ENCODE results near the gene KAZN. TPM values are rescaled to one million over a fixed set of nuclear protein-coding genes. Genes with fewer than 3 reads are reported as not detected.

KAZN gene
- polyA plus RNA-seq, 4 donors = 3.0 to 39.5 (median 4.4) TPM

GRCh38 chr1:14648391-14648790 lies 49.9 kb downstream of the KAZN start:
- no peaks in the 10 kb centered on the region for H3K27me3 ChIP-seq (ENCODE audit: control insufficient read depth in 3 of 3, insufficient read depth in 3 of 3, low read length in 3 of 3)
- FAIRE-seq (no peak), DNase-seq (no peak)
- no peak overlapping the region for H3K27ac ChIP-seq (ENCODE audit: low read depth in 1 of 3, low read length in 2 of 3)
- H3K4me1 ChIP-seq (ENCODE audit: control insufficient read depth in 3 of 3, insufficient read depth in 2 of 3, low read depth in 1 of 3, low read length in 2 of 3) = no peaks in the 10 kb centered on the region
- no peaks in the 10 kb centered on the region for H3K36me3 ChIP-seq (ENCODE audit: control insufficient read depth in 3 of 3, insufficient read depth in 2 of 3, low read depth in 1 of 3, low read length in 3 of 3)
- H3K4me3 ChIP-seq (ENCODE audit: low read depth in 1 of 3, low read length in 3 of 3) = no peak overlapping the region
- WGBS, 3 donors = 60 to 64% (median 62%) methylated on average over 3 of the region's 3 CpGs
- H3K9me3 ChIP-seq (ENCODE audit: control insufficient read depth in 2 of 2, insufficient read depth in 1 of 2, low read depth in 1 of 2, low read length in 1 of 2) = no peaks in the 10 kb centered on the region

GRCh38 chr1:14648896-14649855 lies 50.7 kb downstream of the KAZN start:
- Histone ChIP-seq H3K27ac (ENCODE audit: low read depth in 1 of 3, low read length in 2 of 3) (no peak overlapping the region), H3K9me3 (ENCODE audit: control insufficient read depth in 2 of 2, insufficient read depth in 1 of 2, low read depth in 1 of 2, low read length in 1 of 2) (no peaks in the 10 kb centered on the region), H3K36me3 (ENCODE audit: control insufficient read depth in 3 of 3, insufficient read depth in 2 of 3, low read depth in 1 of 3, low read length in 3 of 3) (no peaks in the 10 kb centered on the region), H3K4me1 (ENCODE audit: control insufficient read depth in 3 of 3, insufficient read depth in 2 of 3, low read depth in 1 of 3, low read length in 2 of 3) (no peaks in the 10 kb centered on the region), H3K27me3 (ENCODE audit: control insufficient read depth in 3 of 3, insufficient read depth in 3 of 3, low read length in 3 of 3) (no peaks in the 10 kb centered on the region), H3K4me3 (ENCODE audit: low read depth in 1 of 3, low read length in 3 of 3) (no peak overlapping the region)
- 75 to 89% (median 81%) methylated on average over 9 of the region's 9 CpGs for WGBS, 3 donors
- no peak for DNase-seq
- FAIRE-seq = no peak

- Histone ChIP-seq H3K27ac (ENCODE audit: low read depth in 1 of 3, low read length in 2 of 3) (no peak overlapping the region), H3K4me1 (ENCODE audit: control insufficient read depth in 3 of 3, insufficient read depth in 2 of 3, low read depth in 1 of 3, low read length in 2 of 3) (no peaks in the 10 kb centered on the region), H3K27me3 (ENCODE audit: control insufficient read depth in 3 of 3, insufficient read depth in 3 of 3, low read length in 3 of 3) (no peaks in the 10 kb centered on the region), H3K36me3 (ENCODE audit: control insufficient read depth in 3 of 3, insufficient read depth in 2 of 3, low read depth in 1 of 3, low read length in 3 of 3) (no peaks in the 10 kb centered on the region), H3K9me3 (ENCODE audit: control insufficient read depth in 2 of 2, insufficient read depth in 1 of 2, low read depth in 1 of 2, low read length in 1 of 2) (no peaks in the 10 kb centered on the region), H3K4me3 (ENCODE audit: low read depth in 1 of 3, low read length in 3 of 3) (no peak overlapping the region)
- WGBS, 3 donors = 90 to 98% (median 94%) methylated on average over 1 of the region's 1 CpG
- FAIRE-seq (no peak), DNase-seq (no peak)
These were observed 51.5 kb downstream of the KAZN start for GRCh38 chr1:14649976-14650375.

GRCh38 chr1:14650951-14651350 lies 52.5 kb downstream of the KAZN start:
- no peak for FAIRE-seq
- H3K36me3 ChIP-seq (ENCODE audit: control insufficient read depth in 3 of 3, insufficient read depth in 2 of 3, low read depth in 1 of 3, low read length in 3 of 3) = no peaks in the 10 kb centered on the region
- H3K27ac ChIP-seq (ENCODE audit: low read depth in 1 of 3, low read length in 2 of 3) = no peak overlapping the region
- no peaks in the 10 kb centered on the region for H3K9me3 ChIP-seq (ENCODE audit: control insufficient read depth in 2 of 2, insufficient read depth in 1 of 2, low read depth in 1 of 2, low read length in 1 of 2)
- 62 to 69% (median 67%) methylated on average over 3 of the region's 3 CpGs for WGBS, 3 donors
- no peak overlapping the region for H3K4me3 ChIP-seq (ENCODE audit: low read depth in 1 of 3, low read length in 3 of 3)
- no peaks in the 10 kb centered on the region for H3K27me3 ChIP-seq (ENCODE audit: control insufficient read depth in 3 of 3, insufficient read depth in 3 of 3, low read length in 3 of 3)
- no peak for DNase-seq
- no peaks in the 10 kb centered on the region for H3K4me1 ChIP-seq (ENCODE audit: control insufficient read depth in 3 of 3, insufficient read depth in 2 of 3, low read depth in 1 of 3, low read length in 2 of 3)

- Histone ChIP-seq H3K4me3 (ENCODE audit: low read depth in 1 of 3, low read length in 3 of 3) (no peak overlapping the region), H3K4me1 (ENCODE audit: control insufficient read depth in 3 of 3, insufficient read depth in 2 of 3, low read depth in 1 of 3, low read length in 2 of 3) (no peaks in the 10 kb centered on the region), H3K27ac (ENCODE audit: low read depth in 1 of 3, low read length in 2 of 3) (no peak overlapping the region), H3K36me3 (ENCODE audit: control insufficient read depth in 3 of 3, insufficient read depth in 2 of 3, low read depth in 1 of 3, low read length in 3 of 3) (no peaks in the 10 kb centered on the region), H3K27me3 (ENCODE audit: control insufficient read depth in 3 of 3, insufficient read depth in 3 of 3, low read length in 3 of 3) (no peaks in the 10 kb centered on the region), H3K9me3 (ENCODE audit: control insufficient read depth in 2 of 2, insufficient read depth in 1 of 2, low read depth in 1 of 2, low read length in 1 of 2) (no peaks in the 10 kb centered on the region)
- DNase-seq (no peak), FAIRE-seq (no peak)
- WGBS, 3 donors = 86 to 94% (median 92%) methylated on average over 3 of the region's 3 CpGs
These were observed 54.4 kb downstream of the KAZN start for GRCh38 chr1:14652840-14653239.

- Histone ChIP-seq H3K27me3 (ENCODE audit: control insufficient read depth in 3 of 3, insufficient read depth in 3 of 3, low read length in 3 of 3) (no peaks in the 10 kb centered on the region), H3K4me1 (ENCODE audit: control insufficient read depth in 3 of 3, insufficient read depth in 2 of 3, low read depth in 1 of 3, low read length in 2 of 3) (no peaks in the 10 kb centered on the region), H3K9me3 (ENCODE audit: control insufficient read depth in 2 of 2, insufficient read depth in 1 of 2, low read depth in 1 of 2, low read length in 1 of 2) (no peaks in the 10 kb centered on the region), H3K36me3 (ENCODE audit: control insufficient read depth in 3 of 3, insufficient read depth in 2 of 3, low read depth in 1 of 3, low read length in 3 of 3) (no peaks in the 10 kb centered on the region), H3K4me3 (ENCODE audit: low read depth in 1 of 3, low read length in 3 of 3) (no peak overlapping the region), H3K27ac (ENCODE audit: low read depth in 1 of 3, low read length in 2 of 3) (no peak overlapping the region)
- no peak for DNase-seq
- WGBS, 3 donors = 81 to 85% (median 81%) methylated on average over 8 of the region's 8 CpGs
- no peak for FAIRE-seq
These were observed 55.0 kb downstream of the KAZN start for GRCh38 chr1:14653461-14653960.

- no peak for FAIRE-seq
- Histone ChIP-seq H3K4me3 (ENCODE audit: low read depth in 1 of 3, low read length in 3 of 3) (no peak overlapping the region), H3K36me3 (ENCODE audit: control insufficient read depth in 3 of 3, insufficient read depth in 2 of 3, low read depth in 1 of 3, low read length in 3 of 3) (no peaks in the 10 kb centered on the region), H3K4me1 (ENCODE audit: control insufficient read depth in 3 of 3, insufficient read depth in 2 of 3, low read depth in 1 of 3, low read length in 2 of 3) (no peaks in the 10 kb centered on the region), H3K9me3 (ENCODE audit: control insufficient read depth in 2 of 2, insufficient read depth in 1 of 2, low read depth in 1 of 2, low read length in 1 of 2) (no peaks in the 10 kb centered on the region), H3K27me3 (ENCODE audit: control insufficient read depth in 3 of 3, insufficient read depth in 3 of 3, low read length in 3 of 3) (no peaks in the 10 kb centered on the region), H3K27ac (ENCODE audit: low read depth in 1 of 3, low read length in 2 of 3) (no peak overlapping the region)
- no peak for DNase-seq
- WGBS, 3 donors = 22 to 75% (median 69%) methylated on average over 1 of the region's 1 CpG
These were observed 56.1 kb downstream of the KAZN start for GRCh38 chr1:14654554-14654953.

- WGBS, 3 donors = 82 to 89% (median 88%) methylated on average over 7 of the region's 7 CpGs
These were observed 56.9 kb downstream of the KAZN start for GRCh38 chr1:14655385-14655784.

More at GRCh38 chr1:14655385-14655784, 56.9 kb downstream of the KAZN start:
- Histone ChIP-seq H3K27ac (ENCODE audit: low read depth in 1 of 3, low read length in 2 of 3) (no peak overlapping the region), H3K36me3 (ENCODE audit: control insufficient read depth in 3 of 3, insufficient read depth in 2 of 3, low read depth in 1 of 3, low read length in 3 of 3) (no peaks in the 10 kb centered on the region), H3K9me3 (ENCODE audit: control insufficient read depth in 2 of 2, insufficient read depth in 1 of 2, low read depth in 1 of 2, low read length in 1 of 2) (no peaks in the 10 kb centered on the region), H3K4me3 (ENCODE audit: low read depth in 1 of 3, low read length in 3 of 3) (no peak overlapping the region), H3K4me1 (ENCODE audit: control insufficient read depth in 3 of 3, insufficient read depth in 2 of 3, low read depth in 1 of 3, low read length in 2 of 3) (no peaks in the 10 kb centered on the region), H3K27me3 (ENCODE audit: control insufficient read depth in 3 of 3, insufficient read depth in 3 of 3, low read length in 3 of 3) (no peaks in the 10 kb centered on the region)
- no peak for DNase-seq
- FAIRE-seq = no peak

All from small intestine (tissue), 7 donors.